ENCODE data around the gene UTF1. TPM values are rescaled to one million over a fixed set of nuclear protein-coding genes. Genes with fewer than 3 reads are reported as not detected.

The UTF1 gene
- total and polyA plus RNA-seq, 2 of the 8 experiments (the other 6 are each of a cell fraction or from before 2014, with no cell fraction given) = 0.47 to 21.8 TPM

GRCh38 chr10:133229265-133230043 lies 563 bp upstream of the UTF1 start:
- H3K36me3 ChIP-seq (ENCODE audit: control insufficient read depth in 2 of 4, insufficient read depth in 4 of 4, low read length in 3 of 4) = peaks cover 0 to 7% (median 3%) of the 10 kb centered on the region in 4 experiments; a peak in 3 of 8 replicates
- POLR2A ChIA-PET (ENCODE audit: partially characterized antibody) = interaction anchor here (0.9 to 1.0 kb wide), 2 partner anchors 9 to 11 kb away, joined by 3 to 4 read pairs; no protein-coding TSS in a partner anchor
- no peak overlapping the region for H2AFZ ChIP-seq (ENCODE audit: low read length)
- H3K4ac ChIP-seq (replicated peaks; ENCODE audit: insufficient read length, low read depth, low read length) = no peak overlapping the region
- no peak overlapping the region for H3K27ac ChIP-seq (ENCODE audit: low read depth, low read length)
- peak overlapping the region; percentile 59 to 91 for H3K4me2 ChIP-seq (ENCODE audit: insufficient read depth in 1 of 2, low read depth in 2 of 2, low read length in 2 of 2)
- no peak overlapping the region; the same call in 1 of the 2 replicates for H2BK12ac ChIP-seq (ENCODE audit: low read depth, low read length)
- no peaks in the 10 kb centered on the region; the same call in 1 of the 2 replicates for H3K79me1 ChIP-seq (ENCODE audit: low read depth, low read length)
- H2AK5ac ChIP-seq (ENCODE audit: low read depth, low read length) = no peak overlapping the region
- no peak overlapping the region for H4K8ac ChIP-seq (ENCODE audit: extremely low read depth, insufficient read depth, low read length)
- 27% methylated on average over 42 of the region's 58 CpGs; no CpG with 5 or more reads in 1 of the 2 experiments for WGBS, 2 experiments (ENCODE audit: extremely low coverage in 1 of 2, insufficient coverage in 1 of 2, insufficient read length in 1 of 2, insufficient replicate concordance in 2 of 2, low coverage in 1 of 2, low lambda C conversion rate in 2 of 2, missing lambda C conversion rate in 1 of 2)
- peaks cover 17 to 31% (median 29%) of the 10 kb centered on the region in 4 experiments for H3K27me3 ChIP-seq (replicated peaks in 1 of 4; ENCODE audit: control insufficient read depth in 3 of 4, extremely low read depth in 1 of 4, insufficient read depth in 3 of 4, low read length in 3 of 4)
- H3K23me2 ChIP-seq (ENCODE audit: low read depth, low read length) = peaks cover 10% of the 10 kb centered on the region; the same call in 1 of the 2 replicates
- peak overlapping the region; percentile 48; the same call in 1 of the 2 replicates for H3K18ac ChIP-seq (ENCODE audit: extremely low read depth, low read length)
- no peak for DNase-seq (ENCODE audit: low read depth in 1 of 2, low spot score in 2 of 2)
- peaks cover 0 to 8% of the 10 kb centered on the region in 2 experiments; a peak in 1 of 4 replicates for H3K9me3 ChIP-seq (ENCODE audit: insufficient read depth in 2 of 2, low read depth in 1 of 2, low read length in 1 of 2)
- H2BK20ac ChIP-seq (ENCODE audit: low read length) = 0 out of 2 replicates have a peak overlapping the region, but pooled peaks have one; percentile 10
- no peak overlapping the region for H3K9ac ChIP-seq (replicated peaks in 1 of 4; ENCODE audit: extremely low read depth in 1 of 4, low read depth in 3 of 4, low read length in 3 of 4)
- no peak overlapping the region for H4K5ac ChIP-seq (ENCODE audit: insufficient read length, low read depth, low read length)
- CTCF ChIA-PET (ENCODE audit: partially characterized antibody) = interaction anchor here (1.0 kb wide), 1 partner anchor 12 kb away, joined by 3 read pairs; no protein-coding TSS in a partner anchor
- peak overlapping the region; percentile 28 to 54 (median 44); a peak in 7 of 8 replicates for H3K4me3 ChIP-seq (ENCODE audit: extremely low read depth in 1 of 4, insufficient read depth in 2 of 4, low read depth in 3 of 4, low read length in 4 of 4)
- no peak overlapping the region for H3K56ac ChIP-seq (replicated peaks; ENCODE audit: insufficient read length, low read depth, low read length)
- H3K23ac ChIP-seq (ENCODE audit: insufficient read length) = no peak overlapping the region
- no peak overlapping the region for H2BK15ac ChIP-seq (ENCODE audit: low read length)
- H3K4me1 ChIP-seq (replicated peaks in 1 of 4; ENCODE audit: control insufficient read depth in 3 of 4, insufficient read depth in 4 of 4, low read length in 3 of 4) = peaks cover 0 to 31% (median 12%) of the 10 kb centered on the region in 4 experiments; a peak in 6 of 7 replicates
- FAIRE-seq = no peak
- H2BK5ac ChIP-seq (ENCODE audit: low read depth, low read length) = no peak overlapping the region
- no peak overlapping the region for H4K91ac ChIP-seq (replicated peaks; ENCODE audit: insufficient read length, low read length)
- H4K20me1 ChIP-seq (replicated peaks in 1 of 2; ENCODE audit: control insufficient read depth in 1 of 2, insufficient read depth in 2 of 2, low read length in 2 of 2) = no peaks in the 10 kb centered on the region
- H2BK120ac ChIP-seq (replicated peaks; ENCODE audit: low read depth, low read length) = no peak overlapping the region
- no peak overlapping the region for H3K14ac ChIP-seq (ENCODE audit: insufficient read length)
- H3K79me2 ChIP-seq (ENCODE audit: control insufficient read depth in 1 of 2, insufficient read depth in 2 of 2, low read length in 2 of 2) = no peaks in the 10 kb centered on the region
- TF ChIP-seq PHF8 (conservative IDR thresholded peaks at IDR 0.05; ENCODE audit: low read depth, low read length) = no peak
- 0 out of 2 replicates have a peak, but pooled peaks have one; percentile 18 for TF ChIP-seq TBP (IDR thresholded peaks at IDR 0.05; ENCODE audit: low read depth, low read length)
- TF ChIP-seq RNF2 (IDR thresholded peaks at IDR 0.05; ENCODE audit: borderline replicate concordance, low read depth, low read length, missing control alignments, poor library complexity, severe bottlenecking) = peak; percentile 39
- no peak for TF ChIP-seq SAP30 (IDR thresholded peaks at IDR 0.05; ENCODE audit: insufficient read depth, insufficient replicate concordance, low read length)
- TF ChIP-seq SRF (IDR thresholded peaks at IDR 0.05; ENCODE audit: low read depth, low read length) = no peak
- peak; percentile 36 for TF ChIP-seq EZH2 (IDR thresholded peaks at IDR 0.05; ENCODE audit: low read depth, low read length, severe bottlenecking)
- TF ChIP-seq, protein P1, sequence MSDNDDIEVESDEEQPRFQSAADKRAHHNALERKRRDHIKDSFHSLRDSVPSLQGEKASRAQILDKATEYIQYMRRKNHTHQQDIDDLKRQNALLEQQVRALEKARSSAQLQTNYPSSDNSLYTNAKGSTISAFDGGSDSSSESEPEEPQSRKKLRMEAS (IDR thresholded peaks at IDR 0.05) = peak; percentile 79
- no peak for TF ChIP-seq EP300 (IDR thresholded peaks at IDR 0.05; ENCODE audit: borderline replicate concordance in 1 of 2, low read depth in 2 of 2, low read length in 2 of 2)
- TF ChIP-seq RFX5 (IDR thresholded peaks at IDR 0.05; ENCODE audit: borderline replicate concordance, low read depth, low read length) = no peak
